T-helper 22 cell (primary cell): ENCODE data around the gene NECAB3.

Experiments
- DNase-seq: peaks from one replicate; pipeline ENCODE4 v3.0.0-alpha.2; 2020; ENCODE audit warnings: low read depth

The NECAB3 gene

GRCh38 chr20:33697129-33697528, 22.9 kb upstream of the NECAB3 start:
- DNase-seq: no peak

GRCh38 chr20:33696448-33696847, 22.2 kb upstream of the NECAB3 start:
- DNase-seq: no peak

DNA sequence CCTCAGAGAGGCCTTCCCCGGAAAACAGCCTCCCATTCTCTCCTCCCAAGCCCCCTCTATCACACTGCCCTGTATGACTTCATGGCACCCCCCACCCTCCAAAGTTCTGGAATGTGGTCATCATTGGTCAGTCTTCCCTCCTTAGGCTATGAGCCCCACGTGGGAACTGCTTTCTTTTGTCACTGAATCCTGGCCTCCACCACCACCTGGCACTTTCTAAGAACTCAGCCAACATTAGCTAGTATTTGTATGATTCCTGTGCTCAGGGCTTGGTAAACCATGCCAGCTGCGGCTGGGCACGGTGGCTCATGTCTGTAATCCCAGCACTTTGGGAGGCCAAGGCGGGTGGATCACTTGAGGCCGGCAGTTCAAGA, 20.4 kb upstream of the NECAB3 start:
- no peak for DNase-seq

DNA sequence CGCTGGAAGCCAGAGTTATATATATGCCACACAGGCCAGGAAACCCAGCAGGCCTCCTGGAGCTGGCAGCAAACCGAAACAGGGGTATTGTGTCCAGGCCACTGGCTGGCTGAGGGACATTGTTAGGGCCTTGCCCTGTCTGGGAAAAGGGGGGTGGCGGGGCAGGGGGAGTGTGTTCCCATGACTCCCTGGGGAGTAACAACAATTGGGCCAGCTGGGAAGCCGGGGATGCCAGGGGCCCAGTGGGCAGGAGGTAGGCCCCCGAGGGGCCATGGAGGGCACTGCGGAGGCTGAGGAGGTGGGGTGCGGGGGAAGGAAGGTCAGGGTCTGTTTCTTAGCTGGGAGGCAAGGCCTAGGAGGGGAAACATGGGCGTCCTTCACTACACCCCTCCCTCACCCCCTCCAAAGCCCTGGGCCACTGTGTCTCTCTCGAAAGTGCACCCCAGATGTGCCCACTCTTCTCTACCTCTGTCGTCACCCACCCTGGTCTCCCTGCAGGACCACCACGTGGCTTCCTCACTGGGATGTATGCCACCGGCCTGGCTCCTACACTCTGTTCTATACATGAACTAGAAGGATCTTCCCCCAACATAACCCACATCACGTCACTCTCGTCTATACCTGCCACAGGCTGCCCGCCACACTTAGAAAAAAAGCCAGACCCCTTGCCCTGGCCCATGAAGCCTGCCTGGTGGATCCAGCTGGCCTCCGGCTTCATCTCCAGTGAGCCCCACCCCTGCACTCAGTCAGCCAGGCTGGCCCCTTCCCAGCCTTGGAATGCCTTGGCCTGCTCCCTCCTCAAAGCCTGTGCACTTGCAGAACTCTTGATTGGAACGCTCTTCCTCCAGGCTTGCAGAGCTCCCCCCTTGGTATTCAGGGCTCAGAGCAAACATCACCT, 19.8 kb upstream of the NECAB3 start:
- DNase-seq: no peak

- no peak for DNase-seq
Observed at GRCh38 chr20:33693289-33693688, 19.1 kb upstream of the NECAB3 start.

- peak; percentile 48 for DNase-seq
Observed at GRCh38 chr20:33689973-33690372, 15.7 kb upstream of the NECAB3 start.

GRCh38 chr20:33689493-33689892, 15.3 kb upstream of the NECAB3 start:
- no peak for DNase-seq

DNA sequence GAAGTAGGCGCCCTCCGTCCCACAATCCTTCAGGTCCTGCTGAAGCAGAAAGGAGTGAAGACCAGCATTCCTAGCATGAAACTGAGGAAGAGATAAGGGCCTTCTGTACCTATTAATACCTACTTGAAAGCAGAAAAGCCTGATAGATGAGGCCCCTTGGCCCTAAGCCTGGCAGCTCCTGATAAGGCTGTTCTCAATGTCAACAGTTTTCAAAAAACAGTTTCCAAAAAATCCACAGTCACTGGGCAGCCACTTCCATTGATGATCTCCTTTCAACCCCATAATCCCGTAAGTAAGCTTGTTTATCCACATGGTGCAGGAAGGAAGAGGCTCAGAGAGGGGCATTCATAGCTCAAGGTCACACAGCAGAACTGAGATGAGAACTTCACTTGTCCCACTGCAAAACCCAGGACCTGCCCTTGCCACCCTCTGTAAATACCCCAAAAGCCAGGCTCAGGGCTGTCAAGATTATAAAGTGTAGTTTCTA, 14.8 kb upstream of the NECAB3 start:
- no peak for DNase-seq

DNA sequence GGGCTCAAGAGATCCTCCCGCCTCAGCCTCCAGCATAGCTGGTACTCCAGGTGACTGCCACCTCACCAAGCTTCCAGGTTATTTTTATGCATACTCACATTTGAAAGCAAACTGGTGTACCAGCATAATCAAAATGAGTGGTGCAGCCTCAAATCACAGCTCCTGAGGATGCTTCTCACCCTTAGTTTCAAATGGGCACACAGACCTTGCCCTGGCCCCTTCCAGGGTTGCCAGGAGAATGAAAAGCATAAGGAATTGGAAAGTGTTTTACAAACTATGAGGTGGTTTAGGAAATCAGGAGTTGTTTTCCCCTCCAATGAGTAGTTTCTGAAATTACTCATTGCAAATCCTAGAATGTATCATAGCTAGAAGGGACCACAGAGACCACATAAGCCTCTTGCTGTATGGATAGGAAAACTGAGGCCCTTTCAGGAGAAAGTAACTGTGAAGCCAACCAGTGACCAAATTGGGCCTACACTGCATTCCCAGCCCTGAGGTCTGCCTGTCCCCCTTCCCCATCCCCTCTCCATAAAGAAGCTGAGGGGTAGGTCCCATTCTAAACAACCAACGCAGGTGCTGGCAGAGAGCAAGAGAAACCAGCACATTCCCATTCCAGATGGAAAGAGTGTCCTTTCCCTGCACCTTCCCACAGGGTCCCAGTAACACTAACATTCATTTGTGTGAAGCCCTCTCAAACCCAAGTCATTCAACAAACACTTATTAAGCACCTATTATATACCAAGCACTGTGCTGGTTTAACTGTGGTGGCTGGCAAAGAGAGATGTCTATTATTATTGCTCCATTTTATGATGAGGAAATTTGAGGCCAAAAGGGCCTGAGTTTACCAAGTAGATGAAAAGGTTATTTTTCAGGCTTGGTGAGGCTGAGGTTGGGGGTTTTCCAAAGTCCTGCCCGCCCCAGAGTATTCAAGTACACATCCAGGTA, 14.0 kb upstream of the NECAB3 start:
- no peak for DNase-seq

DNA sequence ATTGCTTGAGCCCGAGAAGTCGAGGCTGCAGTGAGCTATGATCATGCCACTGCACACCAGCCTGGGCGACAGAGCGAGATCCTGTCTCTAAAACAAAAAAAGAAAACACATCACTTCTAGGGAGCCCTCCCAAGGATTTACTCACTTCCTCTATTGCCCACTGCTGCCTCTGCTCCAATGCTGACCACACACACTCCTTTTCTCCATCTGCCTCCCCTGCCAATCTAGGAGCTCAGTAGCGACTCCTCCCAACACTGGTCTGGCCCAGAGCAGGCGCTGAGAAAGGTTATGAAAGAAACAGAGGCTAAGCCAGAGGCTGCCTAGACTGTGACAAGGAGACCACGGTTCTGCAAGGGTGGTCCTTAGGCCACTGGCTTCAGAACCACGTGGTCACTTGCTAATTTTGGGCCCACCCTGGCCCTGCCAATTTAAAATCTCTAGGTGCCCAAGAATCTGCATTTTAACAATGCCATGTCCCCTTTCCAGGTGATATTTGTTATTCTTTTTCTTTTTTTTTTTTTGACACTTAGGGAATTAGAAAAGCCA, 13.2 kb upstream of the NECAB3 start:
- no peak for DNase-seq

DNA sequence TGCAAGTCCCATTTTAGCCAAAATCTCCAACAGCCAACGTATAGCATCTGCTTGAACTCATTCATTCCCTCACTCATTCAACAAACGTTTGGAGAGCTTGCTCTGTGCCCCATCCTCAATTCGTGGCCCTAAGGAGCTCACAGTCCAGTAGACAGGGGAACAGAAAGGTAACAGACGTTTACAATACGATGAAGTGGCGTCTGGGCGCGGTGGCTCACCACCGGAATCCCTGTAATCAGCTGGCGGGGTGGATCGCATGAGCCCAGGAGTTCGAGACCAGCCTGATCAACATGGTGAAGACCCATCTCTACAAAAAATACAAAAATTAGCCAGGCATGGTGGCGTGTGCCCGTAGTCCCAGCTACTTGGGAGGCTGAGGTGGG, 12.7 kb upstream of the NECAB3 start:
- DNase-seq: no peak

- peak; percentile 86 for DNase-seq
Observed at GRCh38 chr20:33686100-33686983, 12.1 kb upstream of the NECAB3 start, which contains the start of gene E2F1. Gene E2F1 (minus strand): TSS chr20:33686385. CDS start chr20:33686264, 121 bp downstream.

DNA sequence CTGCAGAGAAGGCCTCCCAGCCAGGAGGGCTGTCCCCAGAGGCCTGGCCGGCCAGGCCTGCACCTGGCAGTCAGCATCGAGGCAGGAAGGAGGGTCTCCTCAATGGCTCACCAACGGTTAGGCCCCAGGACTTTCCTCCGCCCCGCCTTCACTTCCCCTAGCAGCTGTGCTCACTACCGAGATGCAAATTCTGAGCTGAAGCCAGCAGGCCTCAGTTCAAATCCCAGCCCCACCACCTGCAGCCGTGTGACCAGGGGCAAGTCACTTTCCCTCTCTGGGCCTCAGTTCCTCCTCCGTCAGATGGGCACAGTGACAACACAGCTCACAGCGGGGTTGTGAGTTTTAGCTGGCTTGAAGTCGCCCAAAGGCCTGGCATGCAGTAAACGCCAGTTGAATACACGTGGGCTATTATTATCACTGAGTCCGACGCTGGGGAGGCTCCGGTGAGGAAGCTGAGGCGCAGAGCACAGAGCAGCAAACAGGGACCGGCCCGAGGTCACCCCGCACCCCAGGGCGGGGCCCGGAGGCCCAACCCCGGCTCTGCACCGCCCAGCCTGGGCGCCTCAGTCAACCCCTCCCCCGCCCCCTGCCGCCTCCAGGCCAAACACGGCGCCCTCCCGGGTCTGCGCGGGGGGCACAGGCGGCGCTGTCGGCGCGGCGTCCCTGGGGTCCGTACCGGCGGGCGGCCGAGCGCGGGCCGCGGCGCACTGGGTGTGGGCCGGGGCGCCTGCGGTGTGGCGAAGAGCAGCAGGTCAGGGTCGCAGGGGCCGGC, 11.3 kb upstream of the NECAB3 start:
- peak; percentile 44 for DNase-seq

GRCh38 chr20:33684533-33685327, 10.5 kb upstream of the NECAB3 start:
- no peak for DNase-seq

DNA sequence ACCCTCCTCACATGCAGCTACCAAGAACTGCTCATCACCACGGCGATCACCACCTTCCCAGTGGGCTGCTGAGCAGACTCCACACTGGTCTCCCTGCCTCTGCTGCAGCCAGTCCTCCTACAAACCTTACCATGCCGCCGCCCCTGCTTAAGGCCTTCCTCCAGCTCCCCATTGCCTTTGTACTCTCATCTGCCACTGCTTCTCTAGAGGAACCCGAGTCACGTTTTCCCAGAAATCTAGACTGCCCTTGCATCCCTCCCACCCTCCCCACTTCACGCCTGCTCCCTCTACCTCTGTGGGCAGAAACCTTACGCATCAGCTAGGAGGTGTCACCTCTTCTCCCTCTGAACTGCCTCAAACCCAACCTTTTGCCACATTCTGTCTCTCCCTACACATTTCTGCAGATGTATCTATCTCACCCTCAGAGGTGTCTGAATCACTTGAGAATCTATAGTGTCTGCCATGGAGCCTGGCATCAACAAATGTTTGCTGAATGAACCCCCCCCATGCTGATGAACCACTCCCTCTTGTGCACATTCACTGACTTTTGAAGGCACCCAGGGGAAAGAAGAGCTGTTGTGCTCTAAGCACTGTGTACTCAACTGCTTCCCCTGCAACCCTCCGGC, 7.6 kb upstream of the NECAB3 start:
- DNase-seq: no peak

- no peak for DNase-seq
Observed at GRCh38 chr20:33681288-33681687, 7.1 kb upstream of the NECAB3 start.

GRCh38 chr20:33680686-33681085, 6.5 kb upstream of the NECAB3 start:
- DNase-seq: no peak

DNA sequence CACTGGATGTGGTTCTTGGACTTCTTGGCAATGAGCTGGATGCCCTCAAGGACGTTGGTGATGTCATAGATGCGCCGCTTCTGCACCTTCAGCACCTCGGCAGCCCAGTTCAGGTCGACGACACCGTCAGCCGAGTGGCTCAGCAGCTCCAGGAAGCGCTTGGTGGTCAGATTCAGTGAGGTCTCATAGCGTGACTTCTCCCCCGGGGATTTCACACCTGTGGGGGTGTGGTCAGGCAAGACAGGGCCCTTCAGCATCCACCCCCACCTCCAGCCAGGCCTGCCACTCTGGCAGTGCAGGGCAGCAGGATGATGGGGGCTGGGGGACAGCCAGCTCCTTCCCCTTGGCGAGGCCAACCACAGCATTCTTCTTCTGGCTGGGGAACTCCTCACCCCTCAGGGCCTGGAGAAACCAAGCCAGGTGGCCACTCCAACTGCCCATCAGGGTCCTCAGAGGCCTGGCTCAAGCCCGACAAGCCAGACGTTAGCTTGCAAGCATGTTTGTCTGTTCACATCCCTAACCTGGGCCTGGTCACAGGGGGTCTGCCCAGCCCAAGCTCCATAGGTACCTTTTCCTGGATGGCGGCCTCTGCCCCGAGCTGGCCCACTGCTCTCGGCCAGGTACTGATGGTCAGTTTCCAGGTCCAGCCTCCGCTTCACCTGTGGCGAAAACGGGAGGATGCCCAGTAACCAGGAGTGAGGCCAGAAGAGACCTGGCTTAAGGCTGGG, 5.7 kb upstream of the NECAB3 start:
- DNase-seq: no peak
